GM06990 (cell line): ENCODE results near the gene BRF1.
"Not testable (repeated sequence)": the region's sequence is repeated elsewhere in the genome, so short reads cannot be mapped to it uniquely, and the experiment has no call there.

ENCODE experiments used
- DNase-seq: peaks from one replicate; pipeline ENCODE4 v3.0.0-alpha.2; 2011; ENCODE audit not compliant: insufficient read length; ENCODE audit errors: extremely low read depth
- H3K27me3 ChIP-seq: replicated peaks from 2 replicates; pipeline ENCODE4 v1.6.0; 2011; ENCODE audit warnings: low read length; ENCODE audit not compliant: control insufficient read depth, insufficient read depth
- H3K36me3 ChIP-seq: 2 replicates; pipeline ENCODE4 v1.5.1; 2011; ENCODE audit warnings: low read length; ENCODE audit not compliant: control insufficient read depth, insufficient read depth
- H3K4me3 ChIP-seq: replicated peaks from 2 replicates; pipeline ENCODE4 v1.5.1; 2011; ENCODE audit warnings: low read depth, mild to moderate bottlenecking, control low read depth, low read length
- TF ChIP-seq, protein P1 (sequence below): IDR thresholded peaks from 2 replicates; pipeline ENCODE4 v1.5.1; 2011; ENCODE audit warnings: low read length, control low read depth, mild to moderate bottlenecking, inconsistent platforms; ENCODE audit not compliant: insufficient read depth, poor library complexity, severe bottlenecking

The BRF1 gene

DNA sequence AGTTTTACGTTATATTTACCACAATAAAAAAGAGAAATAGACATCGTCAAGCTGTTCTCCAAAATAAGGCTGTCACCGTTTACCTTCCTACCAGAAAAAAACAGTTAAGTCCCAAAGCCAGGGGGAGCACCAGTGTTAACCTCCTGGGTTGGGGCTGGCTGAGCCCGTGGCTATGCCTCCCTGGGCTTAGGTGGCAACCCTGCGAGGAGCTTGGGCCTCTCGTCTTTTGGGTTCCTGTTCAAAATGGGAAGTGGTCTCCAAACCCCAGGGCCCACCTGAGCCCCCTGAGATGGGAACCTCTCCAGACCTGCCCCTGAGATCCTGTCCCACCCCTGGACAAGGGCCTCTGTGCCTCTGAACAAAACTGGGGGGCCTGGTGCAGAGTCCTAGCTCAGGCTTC lies 36.6 kb upstream of the BRF1 start:
- no peak for DNase-seq
- Histone ChIP-seq H3K36me3 (no peaks in the 10 kb centered on the region), H3K4me3 (no peak overlapping the region), H3K27me3 (no peaks in the 10 kb centered on the region)
- TF ChIP-seq, protein P1, sequence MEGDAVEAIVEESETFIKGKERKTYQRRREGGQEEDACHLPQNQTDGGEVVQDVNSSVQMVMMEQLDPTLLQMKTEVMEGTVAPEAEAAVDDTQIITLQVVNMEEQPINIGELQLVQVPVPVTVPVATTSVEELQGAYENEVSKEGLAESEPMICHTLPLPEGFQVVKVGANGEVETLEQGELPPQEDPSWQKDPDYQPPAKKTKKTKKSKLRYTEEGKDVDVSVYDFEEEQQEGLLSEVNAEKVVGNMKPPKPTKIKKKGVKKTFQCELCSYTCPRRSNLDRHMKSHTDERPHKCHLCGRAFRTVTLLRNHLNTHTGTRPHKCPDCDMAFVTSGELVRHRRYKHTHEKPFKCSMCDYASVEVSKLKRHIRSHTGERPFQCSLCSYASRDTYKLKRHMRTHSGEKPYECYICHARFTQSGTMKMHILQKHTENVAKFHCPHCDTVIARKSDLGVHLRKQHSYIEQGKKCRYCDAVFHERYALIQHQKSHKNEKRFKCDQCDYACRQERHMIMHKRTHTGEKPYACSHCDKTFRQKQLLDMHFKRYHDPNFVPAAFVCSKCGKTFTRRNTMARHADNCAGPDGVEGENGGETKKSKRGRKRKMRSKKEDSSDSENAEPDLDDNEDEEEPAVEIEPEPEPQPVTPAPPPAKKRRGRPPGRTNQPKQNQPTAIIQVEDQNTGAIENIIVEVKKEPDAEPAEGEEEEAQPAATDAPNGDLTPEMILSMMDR: no peak

DNA sequence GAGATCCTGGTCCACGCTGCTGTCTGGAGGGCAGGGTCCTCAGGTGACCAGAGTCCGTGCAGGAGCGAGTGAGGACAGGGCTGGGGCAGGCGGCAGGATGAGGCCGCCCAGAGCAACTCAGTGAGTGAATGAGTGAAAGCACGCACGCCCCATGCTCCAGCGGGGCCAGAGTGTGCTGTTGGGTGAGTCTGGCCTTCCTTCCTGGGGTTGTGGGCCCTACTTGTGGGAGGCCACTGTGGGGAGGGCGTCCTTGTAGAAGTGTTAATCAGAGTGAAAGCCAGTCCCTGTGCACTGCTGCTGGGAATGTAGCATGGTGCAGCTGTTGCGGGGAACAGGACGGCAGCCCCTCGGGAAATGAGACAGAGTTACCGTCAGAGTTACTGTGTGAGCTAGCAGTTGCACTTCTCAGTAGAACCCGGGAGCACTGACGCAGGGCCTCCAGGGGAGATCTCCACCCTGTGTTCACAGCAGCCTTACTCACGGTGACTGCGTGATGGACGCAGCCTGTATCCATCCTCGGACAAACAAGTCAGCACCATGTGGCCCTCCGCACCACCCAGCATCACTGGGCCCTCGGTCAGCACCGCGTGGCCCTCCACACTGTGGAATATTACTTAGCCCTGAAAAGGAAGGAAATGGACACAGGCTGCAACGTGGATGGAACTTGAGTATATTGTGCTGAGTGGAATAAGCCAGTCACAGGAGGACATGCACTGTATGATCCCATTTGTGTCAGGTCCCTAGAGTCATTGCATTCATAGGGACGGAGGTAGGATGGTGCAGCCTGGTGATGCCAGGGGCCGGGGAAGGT lies 35.9 kb upstream of the BRF1 start:
- TF ChIP-seq, protein P1: no peak
- H3K27me3 ChIP-seq: no peaks in the 10 kb centered on the region
- no peak for DNase-seq
- H3K36me3 ChIP-seq: no peaks in the 10 kb centered on the region
- no peak overlapping the region for H3K4me3 ChIP-seq

GRCh38 chr14:105335735-105336476 lies 35.1 kb upstream of the BRF1 start:
- TF ChIP-seq, protein P1: no peak
- H3K27me3 ChIP-seq: no peaks in the 10 kb centered on the region
- H3K4me3 ChIP-seq: no peak overlapping the region
- DNase-seq: no peak
- no peaks in the 10 kb centered on the region for H3K36me3 ChIP-seq

DNA sequence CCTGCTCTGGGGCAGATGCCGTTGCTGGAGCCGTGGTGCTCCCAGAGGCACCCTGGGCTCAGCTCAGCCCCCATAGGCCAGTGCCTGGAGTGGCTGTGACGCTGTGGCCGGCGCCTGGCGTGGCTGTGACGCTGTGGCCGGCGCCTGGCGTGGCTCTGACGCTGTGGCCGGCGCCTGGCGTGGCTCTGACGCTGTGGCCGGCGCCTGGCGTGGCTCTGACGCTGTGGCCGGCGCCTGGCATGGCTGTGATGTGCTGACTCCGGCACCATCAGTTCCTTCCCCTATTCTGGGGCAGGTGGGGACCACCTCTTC lies 34.4 kb upstream of the BRF1 start:
- not testable (repeated sequence) for H3K36me3 ChIP-seq, H3K27me3 ChIP-seq, H3K4me3 ChIP-seq, DNase-seq

DNA sequence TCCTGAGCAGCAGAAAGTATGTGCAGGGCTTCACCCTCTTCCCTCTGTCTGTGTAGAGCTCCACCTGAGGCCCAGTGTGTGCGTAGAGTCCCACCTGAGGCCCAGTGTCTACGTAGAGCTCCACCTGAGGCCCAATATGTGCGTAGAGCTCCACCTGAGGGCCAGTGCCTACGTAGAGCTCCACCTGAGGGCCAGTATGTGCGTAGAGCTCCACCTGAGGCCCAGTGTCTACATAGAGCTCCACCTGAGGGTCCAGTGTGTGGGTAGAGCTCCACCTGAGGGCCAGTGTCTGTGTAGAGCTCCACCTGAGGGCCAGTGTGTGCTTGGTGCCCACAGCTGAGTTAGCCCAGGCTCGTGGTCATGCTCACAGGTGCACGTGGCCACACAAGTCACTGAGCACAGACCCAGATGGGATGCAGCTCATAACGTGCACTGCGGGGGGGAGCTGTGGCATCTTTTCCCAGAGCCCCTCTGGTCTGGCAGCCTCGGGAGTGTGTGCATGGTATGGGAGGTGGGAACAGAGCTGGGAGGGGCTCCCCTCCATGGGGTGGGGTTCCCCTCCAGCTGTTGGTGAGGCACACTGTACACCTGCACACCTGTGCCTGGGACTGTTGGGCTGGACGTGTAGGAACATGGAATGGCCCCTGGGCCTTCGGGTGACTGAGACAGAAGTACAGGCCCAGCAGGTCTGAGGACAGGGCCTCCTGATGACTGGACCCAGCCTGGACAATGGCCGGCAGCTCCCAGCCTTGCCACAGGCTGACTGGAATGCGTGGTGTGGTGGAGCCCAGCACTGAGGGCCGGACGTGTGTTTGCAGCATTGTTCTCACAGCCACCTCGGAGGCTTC lies 33.8 kb upstream of the BRF1 start:
- TF ChIP-seq, protein P1: no peak
- no peak for DNase-seq
- Histone ChIP-seq H3K4me3 (no peak overlapping the region), H3K36me3 (no peaks in the 10 kb centered on the region), H3K27me3 (no peaks in the 10 kb centered on the region)
